HG02884 (cell line): ENCODE measurements around the gene OR13J1.
A peak's percentile ranks its signal among the peaks of the same experiment; 100 is the strongest.

Source experiments
- ATAC-seq: cut with Tn5 transposase; IDR thresholded peaks from one replicate; pipeline ENCODE4 v1.9.1; 2021; ENCODE audit warnings: mild to moderate bottlenecking, moderate library complexity; ENCODE audit not compliant: unreplicated experiment

OR13J1 gene

GRCh38 chr9:35835216-35835632 lies 35.0 kb downstream of the OR13J1 start:
- ATAC-seq: no peak

GRCh38 chr9:35834260-35835215 lies 35.7 kb downstream of the OR13J1 start:
- ATAC-seq: no peak

- ATAC-seq: no peak
These were observed 37.4 kb downstream of the OR13J1 start for GRCh38 chr9:35832814-35833213.

- ATAC-seq: no peak
These were observed 39.2 kb downstream of the OR13J1 start for GRCh38 chr9:35831040-35831439.

GRCh38 chr9:35829764-35830096 lies 40.5 kb downstream of the OR13J1 start:
- ATAC-seq: no peak

- peak; percentile 69 for ATAC-seq
These were observed 41.0 kb downstream of the OR13J1 start, which contains the start of gene TMEM8B for GRCh38 chr9:35829084-35829763. TMEM8B (plus strand) TSS chr9:35829228; CDS start chr9:35829448, 220 bp downstream.

- peak; percentile 16 for ATAC-seq
These were observed 41.5 kb downstream of the OR13J1 start, which contains the start of gene FAM221B for GRCh38 chr9:35828716-35829083. FAM221B (minus strand) TSS chr9:35828732; CDS start chr9:35826161, 2,571 bp downstream.

GRCh38 chr9:35827486-35827885 lies 42.7 kb downstream of the OR13J1 start:
- ATAC-seq: no peak

- no peak for ATAC-seq
These were observed 44.0 kb downstream of the OR13J1 start for GRCh38 chr9:35826071-35826701.

GRCh38 chr9:35822926-35823325 lies 47.3 kb downstream of the OR13J1 start:
- no peak for ATAC-seq

- no peak for ATAC-seq
These were observed 50.1 kb downstream of the OR13J1 start for GRCh38 chr9:35820076-35820475.
